AG09309 (cell line): ENCODE measurements around the gene GSN.
A peak's percentile ranks its signal among the peaks of the same experiment; 100 is the strongest.

Experiments used
- DNase-seq: peaks from one replicate; pipeline ENCODE4 v3.0.0-alpha.2; 2010; ENCODE audit warnings: low read depth
- H3K4me3 ChIP-seq: 2 replicates; pipeline ENCODE4 v1.5.1; 2011; ENCODE audit warnings: mild to moderate bottlenecking, low read depth, low read length, moderate library complexity; ENCODE audit not compliant: control insufficient read depth
- TF ChIP-seq, protein P1 (sequence below): IDR thresholded peaks from 2 replicates; pipeline ENCODE4 v1.5.1; 2011; ENCODE audit warnings: mild to moderate bottlenecking, low read depth, low read length, inconsistent platforms; ENCODE audit not compliant: insufficient read depth, control insufficient read depth; ENCODE audit errors: missing control alignments

Gene GSN

GRCh38 chr9:121271368-121272341 lies 3.7 kb downstream of the GSN start:
- peak; percentile 40 for DNase-seq
- peak overlapping the region; percentile 20 for H3K4me3 ChIP-seq
- TF ChIP-seq, protein P1, sequence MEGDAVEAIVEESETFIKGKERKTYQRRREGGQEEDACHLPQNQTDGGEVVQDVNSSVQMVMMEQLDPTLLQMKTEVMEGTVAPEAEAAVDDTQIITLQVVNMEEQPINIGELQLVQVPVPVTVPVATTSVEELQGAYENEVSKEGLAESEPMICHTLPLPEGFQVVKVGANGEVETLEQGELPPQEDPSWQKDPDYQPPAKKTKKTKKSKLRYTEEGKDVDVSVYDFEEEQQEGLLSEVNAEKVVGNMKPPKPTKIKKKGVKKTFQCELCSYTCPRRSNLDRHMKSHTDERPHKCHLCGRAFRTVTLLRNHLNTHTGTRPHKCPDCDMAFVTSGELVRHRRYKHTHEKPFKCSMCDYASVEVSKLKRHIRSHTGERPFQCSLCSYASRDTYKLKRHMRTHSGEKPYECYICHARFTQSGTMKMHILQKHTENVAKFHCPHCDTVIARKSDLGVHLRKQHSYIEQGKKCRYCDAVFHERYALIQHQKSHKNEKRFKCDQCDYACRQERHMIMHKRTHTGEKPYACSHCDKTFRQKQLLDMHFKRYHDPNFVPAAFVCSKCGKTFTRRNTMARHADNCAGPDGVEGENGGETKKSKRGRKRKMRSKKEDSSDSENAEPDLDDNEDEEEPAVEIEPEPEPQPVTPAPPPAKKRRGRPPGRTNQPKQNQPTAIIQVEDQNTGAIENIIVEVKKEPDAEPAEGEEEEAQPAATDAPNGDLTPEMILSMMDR, result no peak

DNA sequence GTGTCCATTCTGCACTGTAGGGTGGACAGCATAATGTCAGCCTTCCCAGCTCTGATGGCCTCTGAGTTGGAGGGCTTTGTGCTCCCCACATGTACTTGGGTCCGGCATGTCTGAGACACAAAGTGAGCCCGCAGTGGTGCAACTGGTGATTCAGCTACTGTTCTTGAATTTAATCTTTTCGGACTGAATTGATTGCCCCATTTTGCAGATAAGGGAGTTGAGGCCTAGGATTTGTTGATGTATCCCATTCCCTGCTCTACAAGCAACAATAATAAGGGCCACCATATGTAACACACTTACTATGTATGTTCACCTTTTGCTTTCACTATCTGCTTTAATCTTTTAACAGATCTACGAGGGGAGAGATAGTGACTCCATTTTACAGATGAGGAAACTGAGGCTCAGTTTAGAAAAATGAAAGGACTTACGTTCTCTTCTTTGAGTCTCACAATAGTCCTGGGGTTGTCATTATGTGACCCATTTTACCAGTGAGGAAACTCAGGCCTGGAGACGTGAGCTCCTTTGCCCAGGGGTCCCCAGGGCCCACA lies 4.5 kb downstream of the GSN start:
- TF ChIP-seq, protein P1, result no peak
- no peak overlapping the region for H3K4me3 ChIP-seq
- no peak for DNase-seq

DNA sequence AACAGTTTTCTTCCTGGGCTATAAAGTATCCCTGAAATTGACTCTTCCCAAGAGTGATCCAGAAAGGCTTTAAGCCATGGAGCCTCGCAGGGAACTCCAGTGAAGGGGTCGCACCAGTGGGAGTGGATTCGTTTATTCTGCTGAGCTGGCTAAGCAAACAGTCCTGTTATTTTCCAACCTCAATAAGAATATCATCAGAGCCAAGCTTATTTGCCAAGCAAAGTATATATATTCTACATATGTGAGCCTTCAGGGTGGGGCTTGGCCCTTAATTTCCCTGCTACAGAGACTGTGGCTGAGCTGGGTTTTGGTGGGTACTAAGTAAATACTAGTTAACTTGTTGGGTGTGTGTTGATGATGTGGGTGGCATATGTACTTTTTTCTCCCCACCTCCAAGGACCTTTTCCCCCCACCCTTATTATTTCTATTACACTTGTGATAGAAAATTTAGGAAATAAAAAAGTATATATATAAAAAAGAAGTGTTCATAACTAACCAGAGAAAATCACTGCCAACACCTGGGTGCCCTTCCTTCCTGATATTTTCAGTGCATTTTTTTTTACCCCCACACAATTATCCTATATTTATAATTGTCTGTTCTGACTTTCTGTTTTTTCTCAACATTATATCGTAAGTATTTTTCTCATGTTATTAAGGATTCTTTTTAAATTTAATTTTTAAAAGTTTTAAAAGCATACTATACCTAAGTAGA lies 5.3 kb downstream of the GSN start:
- H3K4me3 ChIP-seq, result no peak overlapping the region
- no peak for DNase-seq
- TF ChIP-seq, protein P1, result no peak

DNA sequence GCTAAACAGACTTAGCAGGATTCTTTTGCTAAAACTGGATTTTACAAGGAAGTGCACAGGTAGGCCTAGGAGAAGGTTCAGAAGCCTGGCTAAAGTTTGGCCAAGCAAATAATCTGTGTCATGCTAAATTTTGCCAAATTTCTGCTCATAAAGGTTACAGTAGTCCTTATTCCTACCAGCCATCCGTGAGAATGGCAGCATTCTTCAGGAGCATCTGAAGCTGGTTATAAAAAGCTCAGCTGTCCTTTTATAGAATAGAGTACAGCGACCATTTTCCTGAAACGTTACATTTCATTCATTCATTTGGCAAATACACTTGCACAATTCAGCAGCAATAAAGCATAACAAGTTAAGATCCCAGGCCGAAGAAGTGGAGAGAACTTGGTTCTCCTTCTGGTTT lies 6.9 kb downstream of the GSN start:
- no peak for DNase-seq
- no peak overlapping the region for H3K4me3 ChIP-seq
- TF ChIP-seq, protein P1, result no peak

DNA sequence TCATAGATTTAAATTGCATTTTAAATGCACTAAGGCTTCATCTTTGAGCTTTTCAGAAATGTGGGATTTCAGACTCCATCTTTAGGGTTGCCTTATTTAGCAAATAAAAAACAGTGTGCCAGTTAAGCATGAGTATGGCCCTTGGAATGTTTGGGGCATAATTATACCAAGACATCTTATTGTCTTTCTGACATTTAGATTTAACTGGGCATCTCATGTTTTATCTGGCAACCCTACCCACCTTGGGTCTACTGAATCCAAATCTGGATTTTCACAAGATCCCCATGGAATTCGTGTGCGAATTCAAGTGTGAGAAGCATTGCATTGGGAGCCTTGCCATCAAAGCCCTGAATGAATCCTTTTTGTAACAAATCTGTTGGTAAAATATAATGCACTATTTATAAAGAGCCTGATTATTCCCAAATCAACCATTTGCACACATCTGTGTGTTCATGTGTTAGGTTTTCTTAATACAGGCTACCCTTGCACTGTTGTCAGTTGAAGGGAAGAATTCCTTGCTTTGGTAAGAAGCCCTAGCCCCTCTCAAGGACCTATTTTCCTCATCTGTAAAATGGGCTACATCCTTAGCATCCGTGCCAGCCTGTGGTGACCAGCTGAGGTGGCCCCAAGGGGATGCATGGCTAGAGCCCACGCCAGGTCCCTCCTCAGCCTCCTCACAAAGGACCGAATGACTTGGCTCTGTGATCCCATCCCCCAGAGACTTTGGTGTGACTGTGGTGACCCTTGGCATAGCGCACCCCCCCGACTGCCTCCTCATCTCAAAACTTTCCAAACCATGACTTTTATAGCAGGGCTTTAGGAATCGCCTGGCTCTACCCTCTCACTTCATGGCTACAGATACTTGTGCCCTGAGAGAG lies 8.1 kb downstream of the GSN start:
- TF ChIP-seq, protein P1, result no peak
- H3K4me3 ChIP-seq, result no peak overlapping the region
- DNase-seq, result no peak

DNA sequence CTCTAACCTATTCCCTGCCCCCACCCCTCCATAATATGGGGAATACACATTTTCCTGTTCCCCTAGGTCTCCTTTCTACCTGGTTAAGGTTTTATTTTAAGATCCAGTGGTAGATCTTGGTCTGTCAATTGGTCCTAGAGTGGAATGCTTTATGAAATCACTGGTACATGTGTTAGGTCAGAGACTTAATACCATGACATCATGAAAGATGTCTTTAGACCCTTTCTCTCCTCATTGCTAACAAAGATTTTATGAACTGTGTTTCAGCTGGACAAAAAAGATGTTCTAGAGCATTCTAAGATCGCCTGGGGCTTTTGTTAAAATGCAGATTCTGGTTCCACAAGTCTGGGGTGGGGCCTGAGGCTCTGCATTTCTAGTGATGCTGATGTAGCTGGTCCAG lies 9.1 kb downstream of the GSN start:
- TF ChIP-seq, protein P1, result no peak
- no peak overlapping the region for H3K4me3 ChIP-seq
- DNase-seq, result no peak
